WI38 (cell line): ENCODE results near the gene SLC6A17.

ENCODE experiments used
- H3K4me3 ChIP-seq: 2 replicates; pipeline ENCODE4 v1.5.1; 2011; ENCODE audit warnings: low read depth, mild to moderate bottlenecking, control low read depth, low read length
- CTCF ChIP-seq: IDR thresholded peaks from 2 replicates; pipeline ENCODE4 v1.5.1; 2012; ENCODE audit warnings: low read depth, mild to moderate bottlenecking, control low read depth, low read length

SLC6A17 gene

GRCh38 chr1:110209715-110210603 lies 59.7 kb downstream of the SLC6A17 start, which contains the start of gene KCNC4:
KCNC4 (plus strand) TSS chr1:110210314; CDS start chr1:110211500, 1,186 bp downstream.
- TF ChIP-seq CTCF: no peak
- peak within 1 kb of the TSS; percentile 45 for H3K4me3 ChIP-seq

- peak overlapping the region; percentile 45 for H3K4me3 ChIP-seq
- no peak for TF ChIP-seq CTCF
These were observed 60.6 kb downstream of the SLC6A17 start for GRCh38 chr1:110210604-110211495.

- H3K4me3 ChIP-seq: no peak overlapping the region
- no peak for TF ChIP-seq CTCF
These were observed 61.3 kb downstream of the SLC6A17 start for GRCh38 chr1:110211496-110212168.

GRCh38 chr1:110212169-110213142 lies 62.2 kb downstream of the SLC6A17 start:
- no peak for TF ChIP-seq CTCF
- no peak overlapping the region for H3K4me3 ChIP-seq

GRCh38 chr1:110213143-110213540 lies 62.8 kb downstream of the SLC6A17 start:
- H3K4me3 ChIP-seq: no peak overlapping the region
- no peak for TF ChIP-seq CTCF
